Stomach (tissue), 9 donors: Measurements from ENCODE around the gene TAS2R14. TPM values are rescaled to one million over a fixed set of nuclear protein-coding genes. Genes with fewer than 3 reads are reported as not detected.

Source experiments
- DNase-seq, 2 donors: peaks; one replicate each; pipeline versions ENCODE4 v3.0.0 to v3.0.0-alpha.2; 2013 to 2019
- H3K27ac ChIP-seq, 5 donors: fragments of 200-600 bp in 4 of 5; sonication (generic) in 4 of 5; one replicate each; pipeline ENCODE4 v1.5.1; 2013 to 2019; ENCODE audit warnings: mild to moderate bottlenecking in 1 of 5, moderate library complexity in 1 of 5
- H3K27me3 ChIP-seq, 3 donors: fragments of 200-600 bp; sonication (generic); one replicate each; pipeline ENCODE4 v1.5.1; 2017 to 2019; ENCODE audit warnings: mixed run types in 1 of 3
- H3K36me3 ChIP-seq, 4 donors: fragments of 200-600 bp; sonication (generic); 1 replicate in 3 of 4; 2 replicates in 1 of 4; pipeline ENCODE4 v1.5.1; 2016 to 2019
- H3K4me1 ChIP-seq, 4 donors: fragments of 200-600 bp; sonication (generic); one replicate each; pipeline ENCODE4 v1.5.1; 2016 to 2019
- H3K4me3 ChIP-seq, 4 donors: fragments of 200-600 bp; sonication (generic) in 3 of 4; one replicate each; pipeline ENCODE4 v1.5.1; 2016 to 2019; ENCODE audit warnings: mild to moderate bottlenecking in 1 of 4
- H3K9me3 ChIP-seq, 4 donors: fragments of 200-600 bp; sonication (generic); one replicate each; pipeline ENCODE4 v1.5.1; 2016 to 2019
- EP300 ChIP-seq: sonication (generic); formaldehyde crosslinking; IDR thresholded peaks from one replicate; pipeline ENCODE4 v1.6.1; 2017; ENCODE audit warnings: antibody characterized with exemption
- POLR2A ChIP-seq, 4 donors: fragments of 450-650 bp; IDR thresholded peaks; one replicate each; pipeline ENCODE4 v1.6.1; 2016; ENCODE audit warnings: antibody characterized with exemption in 4 of 4, control low read depth in 2 of 4, mild to moderate bottlenecking in 1 of 4, moderate library complexity in 1 of 4
- POLR2AphosphoS5 ChIP-seq, 3 donors: sonication (generic); formaldehyde crosslinking; IDR thresholded peaks; one replicate each; pipeline ENCODE4 v1.6.1; 2016; ENCODE audit warnings: antibody characterized with exemption in 3 of 3
- WGBS, 5 donors: extraction: QIAGEN DNeasy Blood & Tissue Kit in 3 of 5; methylation state at CpG; one replicate each; pipeline versions ENCODE4 v1.1.5 to v1.1.7; 2013 to 2018; 5-methylcytosine and 5-hydroxymethylcytosine counted together
- intact Hi-C: fragments of 100-400 bp; cut with DNase I; formaldehyde crosslinking; loops from one replicate; pipeline ENCODE4 v1.15.1; 2023; ENCODE audit warnings: low total_unique reads
- polyA plus RNA-seq, 3 donors: library from polyadenylated mRNA; stranded (reverse); fragments of 200-250 nt; gene quantifications; one replicate each; pipeline ENCODE4 v1.2.3, GENCODE V29; 2013
- total RNA-seq, 5 donors: library from RNA; depleted of rRNA; stranded (reverse); fragments of >200 nt; gene quantifications; one replicate each; pipeline versions ENCODE4 v1.1.0 to v1.2.3, GENCODE V29; 2014 to 2016
- TF ChIP-seq, protein P1 (sequence below), 7 experiments: fragments of 450-650 bp in 4 of 7; fragments of 200-600 bp in 3 of 7; sonication (generic) in 3 of 7; IDR thresholded peaks; one replicate each; pipeline ENCODE4 v1.5.1; 2016 to 2019; ENCODE audit warnings: antibody characterized with exemption in 7 of 7, control low read depth in 2 of 7, mild to moderate bottlenecking in 1 of 7
- donor health status: healthy with polysubstance abuse.
- donor health status: Bipolar disorder and iron deficiency.
- donor health status: healthy.

The TAS2R14 gene
- total and polyA plus RNA-seq, 8 donors: 0.19 to 17.3 (median 1.8) TPM; not detected in 2

DNA sequence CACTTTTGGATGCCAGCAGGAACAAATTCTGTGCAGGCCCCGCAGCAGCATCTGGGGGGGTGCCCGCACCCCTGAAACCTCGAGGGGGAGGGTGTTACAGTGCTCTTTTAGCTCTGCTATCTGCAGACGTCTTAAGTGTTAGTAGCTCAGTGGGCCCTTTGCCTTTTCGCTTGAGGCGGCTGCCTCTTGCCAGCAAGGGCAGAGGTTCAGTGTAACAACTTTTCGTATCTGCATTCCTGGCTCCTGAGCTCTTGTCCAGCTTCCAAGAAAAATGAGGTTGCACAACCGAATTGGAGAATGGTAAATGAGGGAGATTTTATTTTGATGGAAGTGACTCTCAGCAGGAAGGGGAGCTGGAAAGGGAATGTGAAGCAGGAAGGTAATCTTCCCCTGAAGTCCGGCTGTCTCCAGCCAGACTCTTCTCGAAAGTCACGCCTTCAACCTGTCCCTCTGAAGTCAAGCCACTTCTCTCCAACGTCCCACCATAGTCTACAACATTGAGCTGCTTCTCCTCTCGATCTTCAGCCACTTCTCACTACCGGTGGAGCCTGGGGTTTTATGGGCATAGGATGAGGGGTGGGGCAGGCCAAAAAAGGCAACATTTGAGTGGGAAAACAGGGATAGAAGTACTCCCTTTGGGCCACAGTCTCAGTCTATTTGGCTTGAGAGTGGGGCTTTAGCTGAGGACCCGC lies 29.8 kb upstream of the TAS2R14 start:
- 52 to 70% (median 62%) methylated on average over 11 to 15 of the region's 15 CpGs for WGBS, 5 donors
- intact Hi-C loops: no loop called here
- no peaks in the 10 kb centered on the region for H3K27me3 ChIP-seq
- peaks cover 0 to 10% (median 2%) of the 10 kb centered on the region in 4 donors for H3K4me1 ChIP-seq
- H3K9me3 ChIP-seq: no peaks in the 10 kb centered on the region
- peak in 1 of 2 donors; percentile 66 for DNase-seq
- no peak overlapping the region for H3K4me3 ChIP-seq
- TF ChIP-seq, protein P1, sequence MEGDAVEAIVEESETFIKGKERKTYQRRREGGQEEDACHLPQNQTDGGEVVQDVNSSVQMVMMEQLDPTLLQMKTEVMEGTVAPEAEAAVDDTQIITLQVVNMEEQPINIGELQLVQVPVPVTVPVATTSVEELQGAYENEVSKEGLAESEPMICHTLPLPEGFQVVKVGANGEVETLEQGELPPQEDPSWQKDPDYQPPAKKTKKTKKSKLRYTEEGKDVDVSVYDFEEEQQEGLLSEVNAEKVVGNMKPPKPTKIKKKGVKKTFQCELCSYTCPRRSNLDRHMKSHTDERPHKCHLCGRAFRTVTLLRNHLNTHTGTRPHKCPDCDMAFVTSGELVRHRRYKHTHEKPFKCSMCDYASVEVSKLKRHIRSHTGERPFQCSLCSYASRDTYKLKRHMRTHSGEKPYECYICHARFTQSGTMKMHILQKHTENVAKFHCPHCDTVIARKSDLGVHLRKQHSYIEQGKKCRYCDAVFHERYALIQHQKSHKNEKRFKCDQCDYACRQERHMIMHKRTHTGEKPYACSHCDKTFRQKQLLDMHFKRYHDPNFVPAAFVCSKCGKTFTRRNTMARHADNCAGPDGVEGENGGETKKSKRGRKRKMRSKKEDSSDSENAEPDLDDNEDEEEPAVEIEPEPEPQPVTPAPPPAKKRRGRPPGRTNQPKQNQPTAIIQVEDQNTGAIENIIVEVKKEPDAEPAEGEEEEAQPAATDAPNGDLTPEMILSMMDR (IDR thresholded peaks at IDR 0.05): no peak
- no peak for TF ChIP-seq POLR2A (IDR thresholded peaks at IDR 0.05)
- no peak for TF ChIP-seq EP300
- TF ChIP-seq POLR2AphosphoS5 (IDR thresholded peaks at IDR 0.05): no peak
- H3K27ac ChIP-seq: no peak overlapping the region
- no peaks in the 10 kb centered on the region for H3K36me3 ChIP-seq

GRCh38 chr12:10967409-10967808 lies 28.3 kb upstream of the TAS2R14 start:
- no peaks in the 10 kb centered on the region for H3K27me3 ChIP-seq
- no peaks in the 10 kb centered on the region for H3K9me3 ChIP-seq
- no peak overlapping the region for H3K27ac ChIP-seq
- H3K4me1 ChIP-seq: peaks cover 0 to 10% (median 2%) of the 10 kb centered on the region in 4 donors
- DNase-seq: no peak
- 55 to 65% (median 61%) methylated on average over 2 of the region's 2 CpGs for WGBS, 5 donors
- TF ChIP-seq POLR2A (IDR thresholded peaks at IDR 0.05): no peak
- TF ChIP-seq, protein P1 (IDR thresholded peaks at IDR 0.05): no peak
- TF ChIP-seq EP300: no peak
- no peak for TF ChIP-seq POLR2AphosphoS5 (IDR thresholded peaks at IDR 0.05)
- H3K4me3 ChIP-seq: no peak overlapping the region
- no peaks in the 10 kb centered on the region for H3K36me3 ChIP-seq
- intact Hi-C loops: no loop called here

- H3K4me1 ChIP-seq: peaks cover 0 to 10% (median 2%) of the 10 kb centered on the region in 4 donors
- no peak for DNase-seq
- H3K27ac ChIP-seq: no peak overlapping the region
- intact Hi-C loops: no loop called here
- TF ChIP-seq, protein P1 (IDR thresholded peaks at IDR 0.05): no peak
- no peak for TF ChIP-seq EP300
- TF ChIP-seq POLR2AphosphoS5 (IDR thresholded peaks at IDR 0.05): no peak
- TF ChIP-seq POLR2A (IDR thresholded peaks at IDR 0.05): no peak
- H3K4me3 ChIP-seq: no peak overlapping the region
- no peaks in the 10 kb centered on the region for H3K9me3 ChIP-seq
- no peaks in the 10 kb centered on the region for H3K27me3 ChIP-seq
- H3K36me3 ChIP-seq: no peaks in the 10 kb centered on the region
These were observed 27.3 kb upstream of the TAS2R14 start for GRCh38 chr12:10966314-10966713.

DNA sequence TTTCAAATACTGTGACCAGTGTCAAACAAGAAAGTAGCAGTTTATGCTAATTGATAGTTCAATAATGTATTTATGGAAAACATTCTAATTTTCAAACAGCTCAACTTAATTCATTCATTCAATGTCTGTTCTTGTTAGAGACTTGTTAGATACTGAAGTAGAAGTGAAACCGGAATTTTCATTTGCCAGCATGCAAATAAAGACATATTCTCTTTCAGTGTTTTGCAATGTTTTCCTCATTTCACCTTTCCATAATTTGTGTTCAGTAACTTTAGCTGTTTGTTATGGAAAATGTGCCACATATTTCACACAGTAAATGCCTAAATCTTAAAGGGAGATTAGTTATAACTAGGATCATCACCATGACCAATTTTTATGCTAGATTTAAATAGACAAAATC lies 26.4 kb upstream of the TAS2R14 start:
- intact Hi-C loops: no loop called here
- Histone ChIP-seq H3K36me3 (no peaks in the 10 kb centered on the region), H3K27me3 (no peaks in the 10 kb centered on the region), H3K27ac (no peak overlapping the region), H3K4me1 (peaks cover 0 to 10% (median 2%) of the 10 kb centered on the region in 4 donors), H3K4me3 (no peak overlapping the region), H3K9me3 (no peaks in the 10 kb centered on the region)
- no peak for TF ChIP-seq EP300
- WGBS, 5 donors: 95 to 100% (median 96%) methylated on average over 1 of the region's 1 CpG
- no peak for DNase-seq

- DNase-seq: no peak
- intact Hi-C loops: no loop called here
- H3K9me3 ChIP-seq: peaks cover 0 to 8% (median 0%) of the 10 kb centered on the region in 4 donors
- no peaks in the 10 kb centered on the region for H3K27me3 ChIP-seq
- no peaks in the 10 kb centered on the region for H3K36me3 ChIP-seq
- WGBS, 5 donors: 69 to 77% (median 75%) methylated on average over 4 of the region's 4 CpGs
- no peak overlapping the region for H3K4me3 ChIP-seq
- no peak overlapping the region for H3K27ac ChIP-seq
- H3K4me1 ChIP-seq: no peaks in the 10 kb centered on the region
- TF ChIP-seq POLR2AphosphoS5 (IDR thresholded peaks at IDR 0.05): no peak
- TF ChIP-seq POLR2A (IDR thresholded peaks at IDR 0.05): no peak
- no peak for TF ChIP-seq EP300
- TF ChIP-seq, protein P1 (IDR thresholded peaks at IDR 0.05): no peak
These were observed 21.1 kb upstream of the TAS2R14 start for GRCh38 chr12:10960211-10960610.
